ENCODE measurements around the gene FPGS. TPM values are rescaled to one million over a fixed set of nuclear protein-coding genes. Genes with fewer than 3 reads are reported as not detected.
"Not testable (repeated sequence)": the region's sequence is repeated elsewhere in the genome, so short reads cannot be mapped to it uniquely, and the experiment has no call there.

Gene FPGS
- polyA plus RNA-seq, 6 donors from 2014 or later = 52.2 to 78.0 (median 59.1) TPM

- H3K27ac Mint-ChIP-seq = peak overlapping the region; percentile 70 to 98 (median 94)
- ATAC-seq (ENCODE audit: low read depth in 2 of 2) (peak; percentile 59 to 64), DNase-seq (peak; percentile 86)
- peaks cover 0 to 7% of the 10 kb centered on the region in 2 donors for H3K36me3 Mint-ChIP-seq
- peaks cover 0 to 3% (median 0%) of the 10 kb centered on the region in 7 donors for H3K9me3 Mint-ChIP-seq
- peak overlapping the region; percentile 95 to 100 (median 100) for H3K4me3 Mint-ChIP-seq
- no peaks in the 10 kb centered on the region for H3K27me3 Mint-ChIP-seq
- peaks cover 30 to 66% (median 61%) of the 10 kb centered on the region in 3 donors for H3K4me1 Mint-ChIP-seq
These were observed 26.3 kb upstream of the FPGS start for GRCh38 chr9:127776195-127776923.

GRCh38 chr9:127776924-127777289, 25.8 kb upstream of the FPGS start:
- Mint-ChIP-seq H3K27me3 (no peaks in the 10 kb centered on the region), H3K9me3 (peaks cover 0 to 3% (median 0%) of the 10 kb centered on the region in 7 donors), H3K4me1 (peaks cover 33 to 66% (median 62%) of the 10 kb centered on the region in 3 donors), H3K4me3 (peak overlapping the region; percentile 95 to 100 (median 100)), H3K36me3 (peaks cover 0 to 7% of the 10 kb centered on the region in 2 donors), H3K27ac (peak overlapping the region; percentile 50 to 98 (median 94))
- DNase-seq = no peak
- ATAC-seq (ENCODE audit: low read depth in 2 of 2) = no peak

DNA sequence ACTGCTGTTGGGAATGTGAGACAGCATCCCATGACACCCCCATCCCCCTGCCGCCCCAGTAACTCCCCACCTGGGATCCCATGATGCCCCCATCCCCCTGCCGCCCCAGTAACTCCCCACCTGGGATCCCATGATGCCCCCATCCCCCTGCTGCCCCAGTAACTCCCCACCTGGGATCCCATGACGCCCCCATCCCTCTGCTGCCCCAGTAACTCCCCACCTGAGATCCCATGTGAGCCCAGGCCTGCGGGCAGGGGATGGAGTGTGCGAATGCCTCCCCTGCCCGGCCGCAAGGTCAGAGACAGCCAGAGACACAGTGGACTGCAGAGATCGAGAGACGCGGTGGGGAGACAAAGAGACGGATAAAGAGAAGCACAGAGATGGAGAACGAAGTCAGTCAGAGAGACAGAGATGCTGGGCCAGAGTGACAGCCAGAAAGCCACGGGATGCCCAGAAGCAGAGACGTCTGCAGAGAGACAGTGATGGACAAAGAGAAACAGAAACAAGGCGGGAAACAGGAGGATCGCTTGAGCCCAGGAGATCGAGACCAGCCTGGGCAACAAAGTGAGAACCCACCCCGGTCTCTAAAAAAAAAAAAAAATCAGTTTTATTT, 25.2 kb upstream of the FPGS start:
- no peaks in the 10 kb centered on the region for H3K27me3 Mint-ChIP-seq
- H3K36me3 Mint-ChIP-seq = peaks cover 0 to 7% of the 10 kb centered on the region in 2 donors
- H3K9me3 Mint-ChIP-seq = peaks cover 0 to 3% (median 0%) of the 10 kb centered on the region in 7 donors
- no peak for ATAC-seq (ENCODE audit: low read depth in 2 of 2)
- H3K27ac Mint-ChIP-seq = peak overlapping the region; percentile 97 to 98 (median 98)
- peaks cover 33 to 67% (median 62%) of the 10 kb centered on the region in 3 donors for H3K4me1 Mint-ChIP-seq
- H3K4me3 Mint-ChIP-seq = peak overlapping the region; percentile 95 to 100 (median 100)
- DNase-seq = no peak

DNA sequence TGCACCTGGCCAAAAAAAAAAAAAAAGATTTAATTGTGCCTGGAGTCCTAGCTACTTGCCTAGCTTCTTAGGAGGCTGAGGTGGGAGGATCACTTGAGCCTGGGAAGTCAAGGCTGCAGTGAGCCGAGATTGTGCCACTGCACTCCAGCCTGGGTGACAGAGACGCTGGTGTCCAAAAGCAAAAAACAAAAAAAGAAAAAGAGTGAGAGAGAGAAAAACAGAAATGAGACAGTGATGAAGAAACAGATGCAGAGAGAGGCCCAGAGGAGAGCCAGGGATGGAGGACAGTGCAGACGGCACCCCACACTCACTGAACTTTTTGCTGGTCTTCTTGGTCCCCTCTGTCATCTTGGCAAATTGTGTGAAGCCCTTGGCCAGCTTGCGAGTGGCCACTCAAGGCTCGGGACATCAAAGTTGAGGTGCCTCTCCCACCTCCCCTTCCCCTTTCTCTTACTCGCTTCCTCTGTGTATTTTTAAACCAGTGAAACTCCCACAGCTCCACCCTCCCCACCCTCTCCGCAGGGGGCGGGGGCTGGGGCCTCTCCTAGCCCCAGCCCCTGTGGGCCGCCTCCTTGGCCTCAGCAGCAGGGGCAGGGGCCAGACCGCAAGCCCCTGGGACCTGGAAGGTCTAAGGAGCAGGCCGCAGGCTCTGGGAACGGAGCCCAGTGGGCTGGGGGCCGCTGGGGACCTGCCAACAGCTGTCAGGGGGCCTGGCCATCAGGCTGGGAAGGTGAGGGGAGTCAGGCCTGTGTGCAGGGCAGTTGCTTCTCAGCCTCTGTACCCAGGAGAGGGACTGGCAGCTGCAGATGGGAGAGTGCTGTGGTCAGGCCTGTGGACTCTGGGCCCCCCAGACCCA, 24.2 kb upstream of the FPGS start, which contains the start of gene SH2D3C:
SH2D3C (minus strand) TSS at position 387 of the 856 bp plus-strand sequence; CDS start at position 348, 39 bp downstream.
- Mint-ChIP-seq H3K27ac (peak within 1 kb of the TSS; percentile 97 to 98 (median 98)), H3K9me3 (peaks cover 0 to 3% (median 0%) of the 10 kb centered on the region in 7 donors), H3K36me3 (peaks cover 0 to 7% of the 10 kb centered on the region in 2 donors), H3K4me3 (peak within 1 kb of the TSS; percentile 95 to 100 (median 100)), H3K27me3 (no peaks in the 10 kb centered on the region), H3K4me1 (peaks cover 42 to 71% (median 70%) of the 10 kb centered on the region in 3 donors)
- peak; percentile 76 for DNase-seq
- ATAC-seq (ENCODE audit: low read depth in 2 of 2) = peak; percentile 63

- Mint-ChIP-seq H3K27ac (peak overlapping the region; percentile 86 to 98 (median 93)), H3K9me3 (peaks cover 0 to 3% (median 0%) of the 10 kb centered on the region in 7 donors), H3K4me3 (peak overlapping the region; percentile 95 to 100 (median 100)), H3K36me3 (peaks cover 0 to 7% of the 10 kb centered on the region in 2 donors), H3K27me3 (no peaks in the 10 kb centered on the region), H3K4me1 (peaks cover 42 to 72% (median 70%) of the 10 kb centered on the region in 3 donors)
- peak; percentile 32 to 52 for ATAC-seq (ENCODE audit: low read depth in 2 of 2)
- peak; percentile 76 for DNase-seq
These were observed 23.3 kb upstream of the FPGS start for GRCh38 chr9:127779136-127779981.

DNA sequence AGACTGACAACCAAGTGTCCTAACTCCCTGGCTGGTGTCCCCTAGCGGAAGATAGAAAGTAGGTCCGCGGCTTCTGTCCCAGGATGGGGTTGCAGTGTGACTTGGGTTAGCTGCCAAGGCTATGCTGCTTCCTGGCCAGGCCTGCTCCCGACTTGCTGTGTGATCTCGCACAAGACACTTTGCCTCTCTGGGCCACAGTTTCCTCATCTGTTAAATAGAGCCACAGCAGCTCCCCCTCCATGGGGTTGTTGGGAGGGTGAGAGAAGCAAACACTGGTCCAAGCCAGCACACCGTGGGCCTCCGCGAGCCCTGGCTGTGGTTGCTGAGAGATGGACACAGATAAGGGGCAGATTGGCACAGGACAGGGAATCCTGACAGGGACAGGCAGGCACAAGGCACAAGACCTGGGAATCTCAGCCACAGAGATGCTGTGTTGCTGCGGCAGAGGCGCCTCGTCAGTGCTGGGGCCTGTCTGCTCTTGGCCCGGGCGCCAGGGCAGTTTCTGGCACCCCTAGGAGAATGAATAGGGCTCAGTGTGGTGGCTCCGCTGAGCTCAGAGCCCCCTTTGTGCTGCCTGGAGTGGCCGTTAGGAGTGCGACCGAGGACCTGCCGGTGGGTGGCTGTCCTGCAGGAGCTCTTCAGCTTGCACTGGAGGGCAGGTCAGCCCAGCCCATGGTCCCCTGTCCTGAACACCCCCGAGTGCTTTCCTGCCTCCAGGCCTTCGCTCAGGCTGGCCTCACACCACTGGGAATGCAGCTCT, 22.4 kb upstream of the FPGS start:
- peaks cover 48 to 73% (median 71%) of the 10 kb centered on the region in 3 donors for H3K4me1 Mint-ChIP-seq
- ATAC-seq (ENCODE audit: low read depth in 2 of 2) = no peak
- peak overlapping the region in 5 of 8 donors; percentile 36 to 100 (median 99) for H3K4me3 Mint-ChIP-seq
- DNase-seq = no peak
- peaks cover 0 to 3% (median 0%) of the 10 kb centered on the region in 7 donors for H3K9me3 Mint-ChIP-seq
- H3K27me3 Mint-ChIP-seq = no peaks in the 10 kb centered on the region
- peaks cover 0 to 7% of the 10 kb centered on the region in 2 donors for H3K36me3 Mint-ChIP-seq
- peak overlapping the region in 5 of 6 donors; percentile 86 to 98 (median 97) for H3K27ac Mint-ChIP-seq

- H3K4me1 Mint-ChIP-seq = peaks cover 48 to 71% (median 71%) of the 10 kb centered on the region in 3 donors
- not testable (repeated sequence) for DNase-seq; H3K9me3 Mint-ChIP-seq; H3K27me3 Mint-ChIP-seq; ATAC-seq (ENCODE audit: low read depth in 2 of 2); H3K36me3 Mint-ChIP-seq
- peak overlapping the region in 4 of 8 donors; percentile 8 to 99 (median 42) for H3K4me3 Mint-ChIP-seq
- peak overlapping the region in 3 of 6 donors; percentile 89 to 98 (median 97) for H3K27ac Mint-ChIP-seq
These were observed 21.8 kb upstream of the FPGS start for GRCh38 chr9:127780909-127781308.

- peak overlapping the region in 6 of 8 donors; percentile 24 to 77 (median 44) for H3K4me3 Mint-ChIP-seq
- H3K36me3 Mint-ChIP-seq = peaks cover 0 to 7% of the 10 kb centered on the region in 2 donors
- peak overlapping the region; percentile 36 to 98 (median 93) for H3K27ac Mint-ChIP-seq
- no peak for ATAC-seq (ENCODE audit: low read depth in 2 of 2)
- H3K4me1 Mint-ChIP-seq = peaks cover 45 to 69% (median 67%) of the 10 kb centered on the region in 3 donors
- peaks cover 0 to 3% (median 0%) of the 10 kb centered on the region in 7 donors for H3K9me3 Mint-ChIP-seq
- DNase-seq = no peak
- H3K27me3 Mint-ChIP-seq = no peaks in the 10 kb centered on the region
These were observed 20.9 kb upstream of the FPGS start for GRCh38 chr9:127781806-127782205.

DNA sequence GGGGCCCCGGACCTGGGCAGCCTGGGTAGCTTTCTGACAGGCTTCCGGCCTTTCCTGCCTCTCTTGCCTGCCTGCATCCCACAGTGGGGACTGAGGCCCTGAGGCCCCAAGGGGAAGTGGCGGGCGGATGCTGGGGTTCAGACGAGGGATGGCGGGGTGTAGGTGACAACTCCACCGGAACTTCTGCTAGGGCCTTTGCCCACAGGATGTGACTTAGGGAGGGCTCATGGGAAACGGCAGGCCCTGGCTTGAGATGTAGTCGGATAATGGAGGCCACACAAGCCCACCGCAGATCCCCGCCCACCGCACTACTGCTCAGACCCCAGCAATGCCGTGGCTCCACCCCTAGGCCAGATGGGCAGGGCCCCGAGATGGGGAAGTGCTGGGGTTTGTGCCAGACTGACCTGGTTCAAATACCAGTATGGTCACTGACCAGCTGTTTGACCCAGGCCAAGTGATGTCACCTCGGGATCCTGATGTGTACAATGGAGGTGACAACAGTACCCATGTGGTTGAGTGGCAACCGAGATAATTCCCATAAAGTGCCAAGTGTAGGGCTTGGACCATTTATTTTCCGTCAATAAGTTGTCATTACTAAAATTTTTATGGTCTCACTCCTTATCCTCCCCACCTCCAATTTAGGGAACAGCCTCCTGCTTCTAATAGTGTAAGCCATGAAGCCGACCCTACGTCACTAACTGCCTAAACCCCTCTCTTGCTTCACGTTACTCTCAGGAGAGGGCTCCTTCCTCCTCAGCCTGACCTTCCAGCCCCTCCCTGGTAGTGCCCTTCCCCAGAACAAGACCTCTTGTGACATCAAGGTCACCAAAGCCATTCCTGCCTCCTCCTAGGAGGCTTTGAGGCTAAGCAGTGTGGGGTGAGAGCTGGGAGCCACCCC, 19.3 kb upstream of the FPGS start:
- Mint-ChIP-seq H3K9me3 (peaks cover 0 to under 1% (median 0%) of the 10 kb centered on the region in 7 donors), H3K27me3 (no peaks in the 10 kb centered on the region), H3K4me1 (peaks cover 52 to 72% (median 68%) of the 10 kb centered on the region in 3 donors), H3K36me3 (peaks cover 0 to 2% of the 10 kb centered on the region in 2 donors), H3K27ac (peak overlapping the region; percentile 95 to 98 (median 97)), H3K4me3 (peak overlapping the region; percentile 73 to 91 (median 84))
- ATAC-seq (ENCODE audit: low read depth in 2 of 2) (peak; percentile 10 to 11), DNase-seq (peak; percentile 71)

- H3K27ac Mint-ChIP-seq = peak overlapping the region; percentile 94 to 98 (median 98)
- H3K4me1 Mint-ChIP-seq = peaks cover 50 to 66% (median 57%) of the 10 kb centered on the region in 3 donors
- peak overlapping the region; percentile 85 to 94 (median 90) for H3K4me3 Mint-ChIP-seq
- DNase-seq (peak; percentile 90), ATAC-seq (ENCODE audit: low read depth in 2 of 2) (peak; percentile 59 to 60)
- H3K36me3 Mint-ChIP-seq = peaks cover 3 to 11% of the 10 kb centered on the region in 2 donors
- no peaks in the 10 kb centered on the region for H3K9me3 Mint-ChIP-seq
- H3K27me3 Mint-ChIP-seq = no peaks in the 10 kb centered on the region
These were observed 17.4 kb upstream of the FPGS start for GRCh38 chr9:127785023-127785932.

Data from naive B cell (primary cell).